ENCODE results near the gene TMUB1.

DNA sequence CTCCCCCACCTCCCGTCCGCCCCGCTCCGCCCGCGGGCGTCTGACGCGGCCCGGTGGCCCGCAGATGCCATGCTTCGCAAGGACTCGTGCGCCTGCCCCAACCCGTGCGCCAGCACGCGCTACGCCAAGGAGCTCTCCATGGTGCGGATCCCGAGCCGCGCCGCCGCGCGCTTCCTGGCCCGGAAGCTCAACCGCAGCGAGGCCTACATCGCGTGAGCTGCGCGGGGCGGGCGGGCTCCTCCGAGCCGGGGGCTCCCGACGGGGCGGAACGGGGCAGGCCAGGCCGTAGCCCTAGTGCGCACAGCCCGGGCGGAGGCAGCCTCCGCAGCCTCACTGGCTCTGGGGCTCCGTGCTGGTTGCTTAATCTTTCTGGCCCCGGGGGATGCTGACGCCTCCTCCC is 32.2 kb downstream of the TMUB1 start:
- TF ChIP-seq, protein P1, sequence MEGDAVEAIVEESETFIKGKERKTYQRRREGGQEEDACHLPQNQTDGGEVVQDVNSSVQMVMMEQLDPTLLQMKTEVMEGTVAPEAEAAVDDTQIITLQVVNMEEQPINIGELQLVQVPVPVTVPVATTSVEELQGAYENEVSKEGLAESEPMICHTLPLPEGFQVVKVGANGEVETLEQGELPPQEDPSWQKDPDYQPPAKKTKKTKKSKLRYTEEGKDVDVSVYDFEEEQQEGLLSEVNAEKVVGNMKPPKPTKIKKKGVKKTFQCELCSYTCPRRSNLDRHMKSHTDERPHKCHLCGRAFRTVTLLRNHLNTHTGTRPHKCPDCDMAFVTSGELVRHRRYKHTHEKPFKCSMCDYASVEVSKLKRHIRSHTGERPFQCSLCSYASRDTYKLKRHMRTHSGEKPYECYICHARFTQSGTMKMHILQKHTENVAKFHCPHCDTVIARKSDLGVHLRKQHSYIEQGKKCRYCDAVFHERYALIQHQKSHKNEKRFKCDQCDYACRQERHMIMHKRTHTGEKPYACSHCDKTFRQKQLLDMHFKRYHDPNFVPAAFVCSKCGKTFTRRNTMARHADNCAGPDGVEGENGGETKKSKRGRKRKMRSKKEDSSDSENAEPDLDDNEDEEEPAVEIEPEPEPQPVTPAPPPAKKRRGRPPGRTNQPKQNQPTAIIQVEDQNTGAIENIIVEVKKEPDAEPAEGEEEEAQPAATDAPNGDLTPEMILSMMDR (IDR thresholded peaks at IDR 0.05): no peak
- peak; percentile 24 for TF ChIP-seq POLR2AphosphoS5 (IDR thresholded peaks at IDR 0.05)

All from gastroesophageal sphincter (tissue), 3 donors.